Common myeloid progenitor, CD34-positive (primary cell): ENCODE measurements around the gene AXL.

Experiments used
- CTCF ChIA-PET: fragments of 350-600 bp; sonication (Branson Sonifier 250); formaldehyde crosslinking; loops from one replicate; lab custom pipeline; 2021; ENCODE audit warnings: antibody characterized with exemption; lab: Charles Lee
- POLR2A ChIA-PET: fragments of 350-600 bp; sonication (Branson Sonifier 250); formaldehyde crosslinking; loops from one replicate; lab custom pipeline; 2021; ENCODE audit warnings: antibody characterized with exemption; lab: Charles Lee
- DNase-seq, 3 donors: peaks; one replicate each; pipeline versions ENCODE4 v3.0.0 to v3.0.0-alpha.2; 2013
- H3K27ac ChIP-seq, 2 experiments: 1 replicate in 1 of 2; 2 replicates in 1 of 2; pipeline ENCODE4 v1.7.0; 2013; ENCODE audit warnings: inconsistent platforms in 2 of 2, low read length in 2 of 2, mild to moderate bottlenecking in 2 of 2, low read depth in 1 of 2, moderate library complexity in 1 of 2; ENCODE audit not compliant: severe bottlenecking in 2 of 2, insufficient read depth in 1 of 2, poor library complexity in 1 of 2
- H3K27me3 ChIP-seq, 5 experiments: replicated peaks in 2 of 5; 1 replicate in 3 of 5; 2 replicates in 2 of 5; pipeline versions ENCODE4 v1.6.1 to v1.7.0; 2013; ENCODE audit warnings: low read length in 4 of 5, mild to moderate bottlenecking in 2 of 5, moderate library complexity in 2 of 5, inconsistent platforms in 1 of 5; ENCODE audit not compliant: insufficient read depth in 5 of 5, control insufficient read depth in 4 of 5
- H3K36me3 ChIP-seq, 4 experiments: 1 replicate in 2 of 4; 2 replicates in 2 of 4; pipeline versions ENCODE4 v1.6.1 to v1.7.0; 2013; ENCODE audit warnings: low read length in 3 of 4, control low read depth in 1 of 4, mild to moderate bottlenecking in 1 of 4; ENCODE audit not compliant: control insufficient read depth in 4 of 4, insufficient read depth in 4 of 4
- H3K4me1 ChIP-seq, 4 experiments: 1 replicate in 3 of 4; 2 replicates in 1 of 4; pipeline versions ENCODE4 v1.6.1 to v1.7.1; 2013; ENCODE audit warnings: low read length in 3 of 4, mild to moderate bottlenecking in 3 of 4, control low read depth in 1 of 4, inconsistent platforms in 1 of 4, moderate library complexity in 1 of 4; ENCODE audit not compliant: control insufficient read depth in 4 of 4, insufficient read depth in 4 of 4; ENCODE audit errors: control extremely low read depth in 1 of 4
- H3K4me3 ChIP-seq, 7 experiments: 1 replicate in 4 of 7; 2 replicates in 3 of 7; pipeline versions ENCODE4 v1.5.1 to v1.7.0; 2013; ENCODE audit warnings: mild to moderate bottlenecking in 7 of 7, low read length in 6 of 7, moderate library complexity in 6 of 7, inconsistent platforms in 2 of 7, low read depth in 2 of 7, control low read depth in 1 of 7; ENCODE audit not compliant: insufficient read depth in 4 of 7, control insufficient read depth in 1 of 7; ENCODE audit errors: extremely low read depth in 1 of 7
- H3K9me3 ChIP-seq, 5 experiments: 1 replicate in 4 of 5; 2 replicates in 1 of 5; pipeline versions ENCODE4 v1.6.1 to v1.7.1; 2013; ENCODE audit warnings: low read length in 4 of 5, mild to moderate bottlenecking in 2 of 5, inconsistent platforms in 1 of 5, low read depth in 1 of 5, moderate library complexity in 1 of 5; ENCODE audit not compliant: control insufficient read depth in 4 of 5, insufficient read depth in 2 of 5; ENCODE audit errors: control extremely low read depth in 1 of 5
- WGBS: methylation state at CpG from one replicate; pipeline ENCODE4 v1.1.5; 2013; ENCODE audit not compliant: insufficient coverage; 5-methylcytosine and 5-hydroxymethylcytosine counted together

Gene AXL

DNA sequence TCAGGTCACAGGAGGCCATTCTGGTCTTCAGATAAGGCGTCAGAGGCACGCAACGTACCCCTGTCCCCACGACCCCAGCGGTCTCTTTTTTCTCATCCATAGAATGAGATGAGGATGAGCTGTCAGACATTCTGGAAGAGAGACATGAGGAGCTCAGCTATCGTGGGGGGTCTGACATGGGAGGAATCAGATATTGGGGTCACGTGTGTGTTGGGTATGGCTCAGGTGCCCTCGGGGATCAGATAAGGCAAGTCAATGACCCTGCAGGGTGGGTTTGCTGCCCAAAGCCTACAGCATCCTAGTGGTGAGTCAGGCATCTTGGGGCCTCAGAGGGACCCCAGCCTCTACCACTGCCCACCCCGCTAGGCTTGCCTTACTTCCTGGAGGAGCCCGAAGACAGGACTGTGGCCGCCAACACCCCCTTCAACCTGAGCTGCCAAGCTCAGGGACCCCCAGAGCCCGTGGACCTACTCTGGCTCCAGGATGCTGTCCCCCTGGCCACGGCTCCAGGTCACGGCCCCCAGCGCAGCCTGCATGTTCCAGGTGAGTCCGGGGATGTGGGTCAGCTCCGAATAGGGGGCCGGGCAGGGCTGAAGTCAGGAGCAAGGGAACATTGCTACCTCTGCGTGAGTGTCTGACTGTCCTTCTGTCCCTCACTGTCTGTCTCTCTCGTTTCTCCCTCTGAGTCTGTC lies 2.6 kb downstream of the AXL start:
- POLR2A ChIA-PET = no interaction called here
- Histone ChIP-seq H3K36me3 (no peaks in the 10 kb centered on the region), H3K4me3 (no peak overlapping the region), H3K9me3 (no peaks in the 10 kb centered on the region), H3K4me1 (peaks cover 0 to 21% (median 15%) of the 10 kb centered on the region in 4 experiments), H3K27ac (no peak overlapping the region), H3K27me3 (peaks cover 0 to 40% (median 2%) of the 10 kb centered on the region in 5 experiments)
- 97% methylated on average over 19 of the region's 20 CpGs for WGBS
- CTCF ChIA-PET = interaction anchor here (0.5 to 0.6 kb wide), 2 partner anchors 53 to 1350 kb away, joined by 3 to 4 read pairs; no protein-coding TSS in a partner anchor
- no peak for DNase-seq

DNA sequence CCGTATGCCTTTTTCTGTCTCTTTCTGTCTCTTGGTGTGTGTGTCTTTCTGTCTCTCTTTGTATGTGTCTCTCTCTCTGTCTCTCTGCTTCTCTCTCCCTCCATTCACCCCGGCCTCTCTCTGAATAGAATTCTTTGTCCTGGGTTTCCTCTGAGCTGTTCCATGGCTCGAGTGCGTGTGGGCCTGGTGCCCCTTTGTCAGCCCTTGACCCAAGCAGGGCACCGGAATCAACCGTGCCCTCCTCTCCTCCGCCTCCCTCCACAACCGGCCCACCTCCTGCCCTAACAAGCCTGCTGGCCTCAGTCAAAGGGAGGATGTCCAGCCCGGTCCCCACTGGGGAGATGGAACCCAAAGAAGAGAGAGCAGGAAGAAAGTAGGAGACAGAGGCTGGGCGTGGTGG lies 3.2 kb downstream of the AXL start:
- no peaks in the 10 kb centered on the region for H3K9me3 ChIP-seq
- DNase-seq = no peak
- no peak overlapping the region for H3K4me3 ChIP-seq
- peaks cover 0 to 26% (median 20%) of the 10 kb centered on the region in 4 experiments for H3K4me1 ChIP-seq
- peaks cover 0 to 40% (median 2%) of the 10 kb centered on the region in 5 experiments for H3K27me3 ChIP-seq
- no peak overlapping the region for H3K27ac ChIP-seq
- WGBS = 100% methylated on average over 4 of the region's 10 CpGs
- ChIA-PET CTCF (no interaction called here), POLR2A (no interaction called here)
- no peaks in the 10 kb centered on the region for H3K36me3 ChIP-seq

- H3K4me3 ChIP-seq = no peak overlapping the region
- H3K9me3 ChIP-seq = no peaks in the 10 kb centered on the region
- peaks cover 0 to 29% (median 2%) of the 10 kb centered on the region in 5 experiments for H3K27me3 ChIP-seq
- peaks cover 0 to 27% (median 22%) of the 10 kb centered on the region in 4 experiments for H3K4me1 ChIP-seq
- H3K36me3 ChIP-seq = no peaks in the 10 kb centered on the region
- no peak overlapping the region for H3K27ac ChIP-seq
- POLR2A ChIA-PET = interaction anchor here (0.6 kb wide), 1 partner anchor 94 kb away, joined by 3 read pairs; no protein-coding TSS in a partner anchor
- CTCF ChIA-PET = interaction anchor here (1.0 kb wide), 1 partner anchor 11 kb away, joined by 4 read pairs; no protein-coding TSS in a partner anchor
- WGBS = 61% methylated on average over 6 of the region's 8 CpGs
- peak in 1 of 3 donors; percentile 30 for DNase-seq
These were observed 4.6 kb downstream of the AXL start for GRCh38 chr19:41223431-41224234.

DNA sequence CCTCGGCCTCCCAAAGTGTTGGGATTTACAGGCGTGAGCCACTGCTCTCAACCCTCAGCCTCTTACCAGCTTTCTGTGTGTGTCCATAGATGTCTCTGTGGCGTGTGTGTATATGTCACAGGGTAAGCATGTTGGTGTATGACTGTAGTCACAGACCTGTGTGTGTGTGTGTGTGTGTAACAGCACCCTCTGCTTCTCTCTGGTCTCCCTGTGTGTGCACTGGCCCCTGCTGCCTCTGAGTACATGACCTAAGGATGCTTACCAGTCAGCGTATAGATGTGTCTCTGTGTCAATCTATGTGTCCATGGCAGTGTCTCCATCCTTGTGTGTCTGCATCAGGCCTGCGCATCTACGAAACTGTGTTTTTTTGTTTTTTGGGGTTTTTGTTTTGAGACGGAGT lies 5.6 kb downstream of the AXL start:
- no peak overlapping the region for H3K27ac ChIP-seq
- DNase-seq = no peak
- H3K9me3 ChIP-seq = no peaks in the 10 kb centered on the region
- H3K27me3 ChIP-seq = peaks cover 0 to 20% (median 2%) of the 10 kb centered on the region in 5 experiments
- POLR2A ChIA-PET = no interaction called here
- H3K4me1 ChIP-seq = peaks cover 0 to 22% (median 19%) of the 10 kb centered on the region in 4 experiments
- CTCF ChIA-PET = interaction anchor here (1.0 kb wide), 1 partner anchor 10 kb away, joined by 4 read pairs; no protein-coding TSS in a partner anchor
- WGBS = 89% methylated on average over 3 of the region's 7 CpGs
- no peaks in the 10 kb centered on the region for H3K36me3 ChIP-seq
- no peak overlapping the region for H3K4me3 ChIP-seq

DNA sequence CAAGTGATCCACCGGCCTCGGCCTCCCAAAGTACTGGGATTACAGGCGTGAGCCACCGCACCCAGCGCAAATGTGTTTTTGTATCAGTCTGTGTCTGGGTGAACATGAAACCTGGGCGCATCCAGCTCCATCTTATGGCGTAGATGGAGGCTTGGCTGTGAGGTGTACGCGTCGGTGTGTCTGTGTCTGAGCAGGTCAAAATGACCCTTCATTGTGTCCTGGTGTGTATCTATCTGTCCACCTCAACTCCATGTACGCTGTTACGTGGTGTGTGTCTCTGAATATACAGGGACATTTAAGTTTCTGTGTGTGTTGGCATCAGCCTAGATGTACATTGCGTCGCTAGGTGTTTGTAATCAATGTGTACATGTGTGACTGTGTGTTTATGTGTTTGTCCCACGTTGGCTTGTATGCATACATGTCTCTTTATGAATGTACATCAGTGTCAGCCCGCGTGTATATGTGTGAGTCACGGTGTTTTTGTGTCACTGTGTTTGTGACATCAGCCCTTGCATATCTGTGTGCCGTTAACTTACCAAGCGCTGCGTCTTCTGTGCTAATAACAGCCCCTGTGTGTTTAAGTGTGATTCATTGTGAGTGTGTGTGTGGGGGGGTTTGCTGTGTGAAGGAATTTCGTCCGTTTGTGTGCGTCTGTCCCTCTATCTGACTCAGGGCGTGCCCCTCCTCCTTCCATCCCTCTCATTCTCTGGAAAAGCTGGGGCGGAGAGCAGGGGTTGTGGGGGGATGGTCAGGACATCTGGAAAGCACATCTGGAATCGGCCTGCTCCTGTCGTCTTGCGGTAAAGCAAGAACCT lies 6.4 kb downstream of the AXL start:
- POLR2A ChIA-PET = interaction anchor here (0.6 to 0.8 kb wide), 2 partner anchors 22 to 37 kb away, joined by 3 to 5 read pairs; no protein-coding TSS in a partner anchor
- peak overlapping the region in 6 of 7 experiments; percentile 51 to 80 (median 65) for H3K4me3 ChIP-seq

GRCh38 chr19:41226053-41226873 lies 7.2 kb downstream of the AXL start:
- DNase-seq = peak; percentile 29 to 78 (median 57)
- peaks cover 0 to 22% (median 19%) of the 10 kb centered on the region in 4 experiments for H3K4me1 ChIP-seq
- H3K4me3 ChIP-seq = peak overlapping the region; percentile 30 to 80 (median 65)
- H3K36me3 ChIP-seq = no peaks in the 10 kb centered on the region
- peaks cover 0 to 4% (median 0%) of the 10 kb centered on the region in 5 experiments for H3K27me3 ChIP-seq
- 4% methylated on average over 48 of the region's 67 CpGs for WGBS
- CTCF ChIA-PET = interaction anchor here (1.2 to 1.5 kb wide), 2 partner anchors 22 to 37 kb away, joined by 4 read pairs; no protein-coding TSS in a partner anchor
- H3K27ac ChIP-seq = peak overlapping the region in 1 of 2 experiments; percentile 21
- no peaks in the 10 kb centered on the region for H3K9me3 ChIP-seq
- POLR2A ChIA-PET = interaction anchor here (0.6 to 0.8 kb wide), 2 partner anchors 21 to 36 kb away, joined by 3 to 5 read pairs; no protein-coding TSS in a partner anchor

More for the DNA sequence above, 6.4 kb downstream of the AXL start:
- Histone ChIP-seq H3K27me3 (peaks cover 0 to 12% (median 2%) of the 10 kb centered on the region in 5 experiments), H3K4me1 (peaks cover 0 to 22% (median 19%) of the 10 kb centered on the region in 4 experiments), H3K9me3 (no peaks in the 10 kb centered on the region), H3K27ac (peak overlapping the region in 1 of 2 experiments; percentile 21), H3K36me3 (no peaks in the 10 kb centered on the region)
- CTCF ChIA-PET = interaction anchor here (1.2 to 1.5 kb wide), 2 partner anchors 21 to 37 kb away, joined by 4 read pairs; no protein-coding TSS in a partner anchor
- 73% methylated on average over 21 of the region's 29 CpGs for WGBS
- DNase-seq = peak; percentile 44 to 92 (median 88)
